H1 (cell line): ENCODE measurements around the gene MAPK9. TPM values are rescaled to one million over a fixed set of nuclear protein-coding genes. Genes with fewer than 3 reads are reported as not detected.

Experiments
- BCL11A ChIP-seq, 2 experiments: IDR thresholded peaks; one replicate each; pipeline ENCODE4 v1.6.1; 2011; ENCODE audit warnings: low read depth in 2 of 2, low read length in 2 of 2, mild to moderate bottlenecking in 2 of 2
- BRCA1 ChIP-seq: IDR thresholded peaks from 2 replicates; pipeline ENCODE4 v1.6.1; 2012; ENCODE audit warnings: low read depth, low read length, improper control_type of control experiment
- CREB1 ChIP-seq: IDR thresholded peaks from 2 replicates; pipeline ENCODE4 v1.6.1; 2012; ENCODE audit warnings: inconsistent platforms
- E2F6 ChIP-seq: IDR thresholded peaks from 2 replicates; pipeline ENCODE4 v1.6.1; 2012; ENCODE audit warnings: inconsistent platforms
- HDAC2 ChIP-seq, 2 experiments: fragments of 300-600 bp in 1 of 2; sonication (generic) in 1 of 2; IDR thresholded peaks; 2 replicates each; pipeline ENCODE4 v1.6.1; 2011 to 2012; ENCODE audit warnings: low read depth in 2 of 2, low read length in 2 of 2, mild to moderate bottlenecking in 2 of 2, moderate library complexity in 2 of 2, borderline replicate concordance in 1 of 2, inconsistent platforms in 1 of 2
- MAFK ChIP-seq: IDR thresholded peaks from 2 replicates; pipeline ENCODE4 v1.6.1; 2012; ENCODE audit warnings: low read depth, mild to moderate bottlenecking, improper control_type of control experiment, low read length
- RAD21 ChIP-seq, 2 experiments: IDR thresholded peaks in 1 of 2; conservative IDR thresholded peaks in 1 of 2; 2 replicates each; pipeline ENCODE4 v1.6.1; 2011; ENCODE audit warnings: low read depth in 2 of 2, low read length in 2 of 2, improper control_type of control experiment in 1 of 2, inconsistent platforms in 1 of 2, mild to moderate bottlenecking in 1 of 2, moderate library complexity in 1 of 2
- SP1 ChIP-seq: IDR thresholded peaks from 2 replicates; pipeline ENCODE4 v1.6.1; 2011; ENCODE audit warnings: low read depth, low read length
- TAF7 ChIP-seq: optimal IDR thresholded peaks from 2 replicates; pipeline ENCODE3; 2011; ENCODE audit warnings: low read depth, mild to moderate bottlenecking, inconsistent platforms, low read length, moderate library complexity, borderline replicate concordance
- TCF12 ChIP-seq: IDR thresholded peaks from 2 replicates; pipeline ENCODE4 v1.6.1; 2011; ENCODE audit warnings: low read depth, mild to moderate bottlenecking, low read length
- YY1 ChIP-seq: IDR thresholded peaks from 2 replicates; pipeline ENCODE4 v1.6.1; 2011; ENCODE audit warnings: low read depth, mild to moderate bottlenecking, low read length
- ZNF274 ChIP-seq: IDR thresholded peaks from 2 replicates; pipeline ENCODE4 v1.7.0; 2012; ENCODE audit warnings: low read length, borderline replicate concordance; ENCODE audit errors: extremely low read depth
- polyA plus RNA-seq, 7 experiments: library from polyadenylated mRNA; depleted of rRNA in 3 of 7; stranded (reverse) in 5 of 7; unstranded in 2 of 7; fragments of >200 nt in 5 of 7; fragments of 200-250 nt in 2 of 7; gene quantifications; 1 replicate in 5 of 7; 2 replicates in 1 of 7; 4 replicates in 1 of 7; pipeline versions ENCODE4 v1.2.1 to v1.2.3, GENCODE V29; 2011 to 2013; ENCODE audit warnings: missing spikeins in 2 of 7, mixed read lengths in 2 of 7
- total RNA-seq: library from RNA; stranded (reverse); fragmentation: NEBNext Ultra II Directional; extraction: Animal tissue kit (Norgen Biotek cat#: 25700); gene quantifications from 2 replicates; pipeline ENCODE4 v1.2.1, GENCODE V29; 2021

MAPK9 gene
- total and polyA plus RNA-seq, 2 of the 8 experiments (the other 6 are each of a cell fraction or from before 2014, with no cell fraction given) = 22.3 to 43.7 TPM

DNA sequence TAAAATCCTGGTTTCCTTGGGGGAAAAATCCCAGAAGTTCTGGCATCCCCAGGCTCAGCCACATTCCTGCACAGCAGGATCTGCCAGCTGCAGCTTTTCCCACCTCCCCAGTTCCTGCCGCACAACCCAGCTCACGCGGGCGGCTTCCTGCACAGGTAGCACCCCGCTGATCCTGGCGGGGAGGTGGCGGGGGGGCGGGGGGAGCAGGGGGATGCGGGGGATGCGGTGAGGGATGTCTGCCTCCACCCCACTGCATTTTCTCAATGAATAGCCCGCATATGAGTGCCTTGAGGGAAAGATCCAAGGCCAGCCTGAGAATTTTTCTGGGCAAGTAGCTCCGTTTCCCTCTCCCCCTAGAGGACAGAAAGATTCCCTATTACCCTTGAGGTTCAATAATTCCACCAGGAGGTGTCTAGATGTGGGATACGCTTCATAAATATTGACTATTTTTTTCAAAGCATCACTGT lies 40.2 kb upstream of the MAPK9 start (continued):
- TF ChIP-seq SP1 (peak; percentile 38; the same call in 1 of the 2 replicates), RAD21 (IDR thresholded peaks at IDR 0.05 in 1 of 2, conservative IDR thresholded peaks at IDR 0.05 in 1 of 2; ENCODE audit: low read depth in 2 of 2, low read length in 2 of 2) (no peak; a peak in 2 of 4 replicates), CREB1 (0 out of 2 replicates have a peak, but pooled peaks have one; percentile 3), ZNF274 (no peak), YY1 (peak; percentile 50; the same call in 1 of the 2 replicates), HDAC2 (IDR thresholded peaks at IDR 0.05; ENCODE audit: borderline replicate concordance in 1 of 2, low read depth in 2 of 2, low read length in 2 of 2) (peak; percentile 73 to 87; a peak in 3 of 4 replicates), BRCA1 (no peak), TCF12 (peak; percentile 99), TAF7 (peak; percentile 32), E2F6 (peak; percentile 48; the same call in 1 of the 2 replicates), BCL11A (IDR thresholded peaks at IDR 0.05; ENCODE audit: low read depth in 2 of 2, low read length in 2 of 2) (peak in 1 of 2 experiments; percentile 49), MAFK (no peak)
